HEK293 (cell line): ENCODE results near the gene MYADML2.

Experiments
- MZF1 ChIP-seq: fragments of 450-650 bp; formaldehyde crosslinking; IDR thresholded peaks from 2 replicates; pipeline ENCODE4 v1.5.1; 2017; ENCODE audit warnings: missing biosample characterization, missing genetic modification characterization, borderline replicate concordance
- PATZ1 ChIP-seq: fragments of 450-650 bp; formaldehyde crosslinking; IDR thresholded peaks from 2 replicates; pipeline ENCODE4 v1.5.1; 2016; ENCODE audit warnings: missing biosample characterization, missing genetic modification characterization
- SP3 ChIP-seq: fragments of 450-650 bp; formaldehyde crosslinking; IDR thresholded peaks from 2 replicates; pipeline ENCODE4 v1.5.1; 2016; ENCODE audit warnings: missing biosample characterization, missing genetic modification characterization
- TSHZ1 ChIP-seq: fragments of 450-650 bp; formaldehyde crosslinking; IDR thresholded peaks from 2 replicates; pipeline ENCODE4 v1.5.1; 2016; ENCODE audit warnings: missing biosample characterization, missing genetic modification characterization, borderline replicate concordance
- ZBTB11 ChIP-seq: fragments of 450-650 bp; formaldehyde crosslinking; conservative IDR thresholded peaks from 2 replicates; pipeline ENCODE4 v1.5.1; 2016; ENCODE audit warnings: low read depth, missing biosample characterization, missing genetic modification characterization
- ZBTB17 ChIP-seq: fragments of 450-650 bp; formaldehyde crosslinking; IDR thresholded peaks from 2 replicates; pipeline ENCODE4 v1.5.1; 2016; ENCODE audit warnings: missing biosample characterization, missing genetic modification characterization
- ZBTB26 ChIP-seq: fragments of 450-650 bp; formaldehyde crosslinking; optimal IDR thresholded peaks from 2 replicates; pipeline ENCODE3; 2016; ENCODE audit warnings: missing biosample characterization, mild to moderate bottlenecking, missing genetic modification characterization
- ZFP69B ChIP-seq: fragments of 450-650 bp; formaldehyde crosslinking; IDR thresholded peaks from 2 replicates; pipeline ENCODE4 v1.5.1; 2016; ENCODE audit warnings: missing biosample characterization, missing genetic modification characterization
- ZIC2 ChIP-seq: fragments of 450-650 bp; formaldehyde crosslinking; IDR thresholded peaks from 2 replicates; pipeline ENCODE4 v1.5.1; 2016; ENCODE audit warnings: missing biosample characterization, missing genetic modification characterization
- ZNF239 ChIP-seq: fragments of 450-650 bp; formaldehyde crosslinking; IDR thresholded peaks from 2 replicates; pipeline ENCODE4 v1.5.1; 2016; ENCODE audit warnings: missing biosample characterization, missing genetic modification characterization
- ZNF335 ChIP-seq: fragments of 450-650 bp; formaldehyde crosslinking; conservative IDR thresholded peaks from 2 replicates; pipeline ENCODE4 v1.5.1; 2016; ENCODE audit warnings: missing biosample characterization, missing genetic modification characterization
- ZNF433 ChIP-seq: fragments of 450-650 bp; formaldehyde crosslinking; IDR thresholded peaks from 2 replicates; pipeline ENCODE4 v1.5.1; 2016; ENCODE audit warnings: missing biosample characterization, missing genetic modification characterization, low read depth
- ZNF488 ChIP-seq: fragments of 450-650 bp; formaldehyde crosslinking; IDR thresholded peaks from 2 replicates; pipeline ENCODE4 v1.5.1; 2016; ENCODE audit warnings: missing biosample characterization, missing genetic modification characterization
- ZNF510 ChIP-seq: fragments of 450-650 bp; formaldehyde crosslinking; IDR thresholded peaks from 2 replicates; pipeline ENCODE4 v1.5.1; 2018; ENCODE audit warnings: mild to moderate bottlenecking, missing genetic modification characterization, missing biosample characterization; ENCODE audit not compliant: insufficient replicate concordance
- ZNF514 ChIP-seq: fragments of 450-650 bp; formaldehyde crosslinking; IDR thresholded peaks from 2 replicates; pipeline ENCODE4 v1.5.1; 2016; ENCODE audit warnings: missing biosample characterization, missing genetic modification characterization
- ZNF600 ChIP-seq: fragments of 450-650 bp; formaldehyde crosslinking; IDR thresholded peaks from 2 replicates; pipeline ENCODE4 v1.5.1; 2016; ENCODE audit warnings: missing biosample characterization, missing genetic modification characterization
- ZSCAN23 ChIP-seq: fragments of 450-650 bp; formaldehyde crosslinking; IDR thresholded peaks from 2 replicates; pipeline ENCODE4 v1.5.1; 2016; ENCODE audit warnings: missing biosample characterization, missing genetic modification characterization
- TF ChIP-seq, protein P1 (sequence below): fragments of 450-650 bp; formaldehyde crosslinking; IDR thresholded peaks from 2 replicates; pipeline ENCODE4 v1.5.1; 2016; ENCODE audit warnings: missing biosample characterization, missing genetic modification characterization
- TF ChIP-seq, protein P2 (sequence below): fragments of 450-650 bp; formaldehyde crosslinking; IDR thresholded peaks from 2 replicates; pipeline ENCODE4 v1.5.1; 2017; ENCODE audit warnings: missing biosample characterization, missing genetic modification characterization
- TF ChIP-seq, protein P3 (sequence below): fragments of 450-650 bp; formaldehyde crosslinking; IDR thresholded peaks from 2 replicates; pipeline ENCODE4 v1.5.1; 2016; ENCODE audit warnings: missing biosample characterization, missing genetic modification characterization

The MYADML2 gene

GRCh38 chr17:81926451-81927151 lies 20.4 kb downstream of the MYADML2 start (continued):
- TF ChIP-seq, protein P1, sequence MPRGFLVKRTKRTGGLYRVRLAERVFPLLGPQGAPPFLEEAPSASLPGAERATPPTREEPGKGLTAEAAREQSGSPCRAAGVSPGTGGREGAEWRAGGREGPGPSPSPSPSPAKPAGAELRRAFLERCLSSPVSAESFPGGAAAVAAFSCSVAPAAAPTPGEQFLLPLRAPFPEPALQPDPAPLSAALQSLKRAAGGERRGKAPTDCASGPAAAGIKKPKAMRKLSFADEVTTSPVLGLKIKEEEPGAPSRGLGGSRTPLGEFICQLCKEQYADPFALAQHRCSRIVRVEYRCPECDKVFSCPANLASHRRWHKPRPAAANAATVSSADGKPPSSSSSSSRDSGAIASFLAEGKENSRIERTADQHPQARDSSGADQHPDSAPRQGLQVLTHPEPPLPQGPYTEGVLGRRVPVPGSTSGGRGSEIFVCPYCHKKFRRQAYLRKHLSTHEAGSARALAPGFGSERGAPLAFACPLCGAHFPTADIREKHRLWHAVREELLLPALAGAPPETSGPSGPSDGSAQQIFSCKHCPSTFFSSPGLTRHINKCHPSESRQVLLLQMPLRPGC (tag by site-specific recombination) = peak; percentile 64; the same call in 1 of the 2 replicates
- TF ChIP-seq, protein P2, sequence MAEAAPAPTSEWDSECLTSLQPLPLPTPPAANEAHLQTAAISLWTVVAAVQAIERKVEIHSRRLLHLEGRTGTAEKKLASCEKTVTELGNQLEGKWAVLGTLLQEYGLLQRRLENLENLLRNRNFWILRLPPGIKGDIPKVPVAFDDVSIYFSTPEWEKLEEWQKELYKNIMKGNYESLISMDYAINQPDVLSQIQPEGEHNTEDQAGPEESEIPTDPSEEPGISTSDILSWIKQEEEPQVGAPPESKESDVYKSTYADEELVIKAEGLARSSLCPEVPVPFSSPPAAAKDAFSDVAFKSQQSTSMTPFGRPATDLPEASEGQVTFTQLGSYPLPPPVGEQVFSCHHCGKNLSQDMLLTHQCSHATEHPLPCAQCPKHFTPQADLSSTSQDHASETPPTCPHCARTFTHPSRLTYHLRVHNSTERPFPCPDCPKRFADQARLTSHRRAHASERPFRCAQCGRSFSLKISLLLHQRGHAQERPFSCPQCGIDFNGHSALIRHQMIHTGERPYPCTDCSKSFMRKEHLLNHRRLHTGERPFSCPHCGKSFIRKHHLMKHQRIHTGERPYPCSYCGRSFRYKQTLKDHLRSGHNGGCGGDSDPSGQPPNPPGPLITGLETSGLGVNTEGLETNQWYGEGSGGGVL (tag by site-specific recombination) = peak; percentile 92
- TF ChIP-seq ZNF239 (tag by site-specific recombination) = no peak
- no peak for TF ChIP-seq ZNF510 (tag by site-specific recombination)
- peak; percentile 79 for TF ChIP-seq ZFP69B (tag by site-specific recombination)
- TF ChIP-seq MZF1 (tag by site-specific recombination) = peak; percentile 54; the same call in 1 of the 2 replicates
- TF ChIP-seq ZBTB17 = peak; percentile 91
- no peak for TF ChIP-seq ZNF514 (tag by site-specific recombination)
- TF ChIP-seq ZNF335 (tag by site-specific recombination) = peak; percentile 91
- TF ChIP-seq ZBTB26 = peak; percentile 67
- peak; percentile 40; the same call in 1 of the 2 replicates for TF ChIP-seq ZNF600
- peak; percentile 77 for TF ChIP-seq SP3 (tag by site-specific recombination)
- peak; percentile 62 for TF ChIP-seq TSHZ1
- TF ChIP-seq ZNF488 (tag by site-specific recombination) = peak; percentile 59; the same call in 1 of the 2 replicates
- TF ChIP-seq ZNF433 = no peak
- peak; percentile 99 for TF ChIP-seq PATZ1 (tag by site-specific recombination)
- TF ChIP-seq, protein P3, sequence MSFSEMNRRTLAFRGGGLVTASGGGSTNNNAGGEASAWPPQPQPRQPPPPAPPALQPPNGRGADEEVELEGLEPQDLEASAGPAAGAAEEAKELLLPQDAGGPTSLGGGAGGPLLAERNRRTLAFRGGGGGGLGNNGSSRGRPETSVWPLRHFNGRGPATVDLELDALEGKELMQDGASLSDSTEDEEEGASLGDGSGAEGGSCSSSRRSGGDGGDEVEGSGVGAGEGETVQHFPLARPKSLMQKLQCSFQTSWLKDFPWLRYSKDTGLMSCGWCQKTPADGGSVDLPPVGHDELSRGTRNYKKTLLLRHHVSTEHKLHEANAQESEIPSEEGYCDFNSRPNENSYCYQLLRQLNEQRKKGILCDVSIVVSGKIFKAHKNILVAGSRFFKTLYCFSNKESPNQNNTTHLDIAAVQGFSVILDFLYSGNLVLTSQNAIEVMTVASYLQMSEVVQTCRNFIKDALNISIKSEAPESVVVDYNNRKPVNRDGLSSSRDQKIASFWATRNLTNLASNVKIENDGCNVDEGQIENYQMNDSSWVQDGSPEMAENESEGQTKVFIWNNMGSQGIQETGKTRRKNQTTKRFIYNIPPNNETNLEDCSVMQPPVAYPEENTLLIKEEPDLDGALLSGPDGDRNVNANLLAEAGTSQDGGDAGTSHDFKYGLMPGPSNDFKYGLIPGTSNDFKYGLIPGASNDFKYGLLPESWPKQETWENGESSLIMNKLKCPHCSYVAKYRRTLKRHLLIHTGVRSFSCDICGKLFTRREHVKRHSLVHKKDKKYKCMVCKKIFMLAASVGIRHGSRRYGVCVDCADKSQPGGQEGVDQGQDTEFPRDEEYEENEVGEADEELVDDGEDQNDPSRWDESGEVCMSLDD (tag by site-specific recombination) = peak; percentile 87
- TF ChIP-seq ZBTB11 = peak; percentile 42
- TF ChIP-seq ZIC2 (tag by site-specific recombination) = peak; percentile 99
- no peak; the same call in 1 of the 2 replicates for TF ChIP-seq ZSCAN23
